Endothelial cell of umbilical vein (primary cell): Measurements from ENCODE around the gene BHLHE41. TPM values are rescaled to one million over a fixed set of nuclear protein-coding genes. Genes with fewer than 3 reads are reported as not detected.

Experiments
- BruUV-seq: library from RNA; stranded (reverse); fragments of 400-500 nt; replicated peaks from 2 replicates; lab custom pipeline; 2021; lab: Mats Ljungman, UMichigan
- CTCF ChIA-PET: fragments of 300-600, 350-600 bp; sonication (Branson Sonifier 250); formaldehyde crosslinking; loops from one replicate; lab custom pipeline; 2021; ENCODE audit warnings: antibody characterized with exemption, inconsistent platforms; lab: Charles Lee
- POLR2A ChIA-PET: fragments of 300-600, 350-600 bp; sonication (Branson Sonifier 250); formaldehyde crosslinking; loops from one replicate; lab custom pipeline; 2021; ENCODE audit warnings: antibody characterized with exemption, inconsistent platforms; lab: Charles Lee
- DNase-seq: peaks from one replicate; pipeline ENCODE4 v3.0.0-alpha.2; 2011; ENCODE audit warnings: low read depth, low spot score
- FAIRE-seq: peaks from 2 replicates; lab custom pipeline; 2011; peaks lifted over from hg19 to GRCh38; lab: Jason Lieb, UNC
- H2AFZ ChIP-seq: 2 replicates; pipeline ENCODE4 v1.6.0; 2012; ENCODE audit warnings: low read depth, low read length, control low read depth, inconsistent platforms
- H3K27ac ChIP-seq: 2 replicates; pipeline ENCODE4 v1.5.1; 2011; ENCODE audit warnings: low read depth, mild to moderate bottlenecking, control low read depth, low read length, moderate library complexity; ENCODE audit not compliant: insufficient read depth
- H3K27me3 ChIP-seq, 2 experiments: 2 replicates each; pipeline versions ENCODE4 v1.6.0 to v1.6.1; 2011; ENCODE audit warnings: low read length in 2 of 2, mixed read lengths in 1 of 2; ENCODE audit not compliant: control insufficient read depth in 2 of 2, insufficient read depth in 2 of 2
- H3K36me3 ChIP-seq, 2 experiments: 2 replicates in 1 of 2; 3 replicates in 1 of 2; pipeline ENCODE4 v1.5.1; 2011; ENCODE audit warnings: low read length in 2 of 2, mild to moderate bottlenecking in 1 of 2, moderate library complexity in 1 of 2; ENCODE audit not compliant: control insufficient read depth in 2 of 2, insufficient read depth in 2 of 2; ENCODE audit errors: extremely low read depth in 1 of 2
- H3K4me1 ChIP-seq: 3 replicates; pipeline ENCODE4 v1.5.1; 2011; ENCODE audit warnings: mild to moderate bottlenecking, low read length; ENCODE audit not compliant: control insufficient read depth, insufficient read depth; ENCODE audit errors: extremely low read depth
- H3K4me2 ChIP-seq: 2 replicates; pipeline ENCODE4 v1.6.1; 2011; ENCODE audit warnings: low read length, control low read depth, mixed read lengths; ENCODE audit not compliant: insufficient read depth
- H3K4me3 ChIP-seq, 3 experiments: fragments of 200-600 bp in 1 of 3; sonication (generic), shearing (Covaris generic) in 1 of 3; replicated peaks in 1 of 3; 2 replicates each; pipeline ENCODE4 v1.5.1; 2011 to 2016; ENCODE audit warnings: control low read depth in 3 of 3, low read length in 3 of 3, mild to moderate bottlenecking in 2 of 3, inconsistent platforms in 1 of 3, low read depth in 1 of 3, moderate library complexity in 1 of 3; ENCODE audit not compliant: insufficient read depth in 1 of 3
- H3K79me2 ChIP-seq: 2 replicates; pipeline ENCODE4 v1.6.0; 2012; ENCODE audit warnings: low read length, inconsistent platforms; ENCODE audit not compliant: control insufficient read depth, insufficient read depth
- H3K9ac ChIP-seq: replicated peaks from 2 replicates; pipeline ENCODE3; 2011; ENCODE audit warnings: low read length, control low read depth; ENCODE audit not compliant: insufficient read depth; ENCODE audit errors: extremely low read depth
- H3K9me1 ChIP-seq: replicated peaks from 3 replicates; pipeline ENCODE4 v1.6.0; 2011; ENCODE audit warnings: mild to moderate bottlenecking, low read length; ENCODE audit not compliant: control insufficient read depth, insufficient read depth; ENCODE audit errors: extremely low read depth
- H3K9me3 ChIP-seq: replicated peaks from 2 replicates; pipeline ENCODE4 v1.5.1; 2012; ENCODE audit warnings: low read length, inconsistent platforms; ENCODE audit not compliant: control insufficient read depth, insufficient read depth
- H4K20me1 ChIP-seq: replicated peaks from 2 replicates; pipeline ENCODE3; 2011; ENCODE audit warnings: mild to moderate bottlenecking, low read length; ENCODE audit not compliant: control insufficient read depth, insufficient read depth; ENCODE audit errors: extremely low read depth
- EZH2 ChIP-seq: IDR thresholded peaks from 2 replicates; pipeline ENCODE4 v1.6.1; 2012; ENCODE audit warnings: borderline replicate concordance, low read depth, mild to moderate bottlenecking, moderate library complexity, low read length, inconsistent platforms; ENCODE audit not compliant: severe bottlenecking
- FOS ChIP-seq: IDR thresholded peaks from 2 replicates; pipeline ENCODE4 v1.6.1; 2011; ENCODE audit warnings: mild to moderate bottlenecking, low read length, moderate library complexity, borderline replicate concordance; ENCODE audit not compliant: insufficient read depth
- GATA2 ChIP-seq: IDR thresholded peaks from 2 replicates; pipeline ENCODE4 v1.7.0; 2011; ENCODE audit warnings: low read depth, mild to moderate bottlenecking, moderate library complexity, mixed read lengths, low read length; ENCODE audit not compliant: insufficient read length, insufficient read depth
- JUN ChIP-seq: IDR thresholded peaks from 2 replicates; pipeline ENCODE4 v1.6.1; 2011; ENCODE audit warnings: borderline replicate concordance, low read depth; ENCODE audit not compliant: insufficient read length, insufficient read depth
- MYC ChIP-seq: IDR thresholded peaks from one replicate; pipeline ENCODE4 v1.6.1; 2011; ENCODE audit warnings: mild to moderate bottlenecking, low read depth, low read length
- POLR2A ChIP-seq: IDR thresholded peaks from 2 replicates; pipeline ENCODE4 v1.6.1; 2012; ENCODE audit warnings: low read depth, mild to moderate bottlenecking, control low read depth, low read length
- POLR2AphosphoS5 ChIP-seq: IDR thresholded peaks from 2 replicates; pipeline ENCODE4 v1.6.1; 2012; ENCODE audit warnings: low read depth, mild to moderate bottlenecking, control low read depth, low read length, moderate library complexity; ENCODE audit not compliant: insufficient read depth
- dilution Hi-C: fragments of 300-500 bp; cut with MboI; formaldehyde crosslinking; loops from one replicate; pipeline ENCODE4 v1.15.0; 2019; ENCODE audit warnings: low sequenced_read_pairs; ENCODE audit not compliant: extremely low pct_ligation_motif_present
- intact Hi-C: fragments of 100-400 bp; cut with micrococcal nuclease; formaldehyde crosslinking; loops from one replicate; pipeline ENCODE4 v1.10.0; 2022
- polyA plus RNA-seq, 4 experiments: library from polyadenylated mRNA; depleted of rRNA in 3 of 4; stranded (reverse) in 3 of 4; unstranded in 1 of 4; fragments of >200 nt; gene quantifications; 2 replicates each; pipeline versions ENCODE4 v1.2.1 to v1.2.3, GENCODE V29; 2011 to 2012; ENCODE audit warnings: missing spikeins in 1 of 4
- total RNA-seq: library from RNA; stranded (reverse); gene quantifications from 2 replicates; pipeline ENCODE4 v1.2.3, GENCODE V29; 2021
- TF ChIP-seq, protein P1 (sequence below): IDR thresholded peaks from 2 replicates; pipeline ENCODE4 v1.6.1; 2011; ENCODE audit not compliant: insufficient read depth, insufficient read length
- TF ChIP-seq, protein P2 (sequence below), 2 donors: IDR thresholded peaks; 1 replicate in 1 of 2; 2 replicates in 1 of 2; pipeline ENCODE4 v1.5.1; 2011; ENCODE audit warnings: low read length in 2 of 2, mild to moderate bottlenecking in 2 of 2, moderate library complexity in 2 of 2, control low read depth in 1 of 2, inconsistent platforms in 1 of 2, low read depth in 1 of 2; ENCODE audit not compliant: insufficient read depth in 1 of 2; ENCODE audit errors: extremely low read depth in 1 of 2

The BHLHE41 gene
- total and polyA plus RNA-seq, 2 donors (not counting 3 experiments of a cell fraction or from before 2014, with no cell fraction given): 0.12 to 0.24 TPM

DNA sequence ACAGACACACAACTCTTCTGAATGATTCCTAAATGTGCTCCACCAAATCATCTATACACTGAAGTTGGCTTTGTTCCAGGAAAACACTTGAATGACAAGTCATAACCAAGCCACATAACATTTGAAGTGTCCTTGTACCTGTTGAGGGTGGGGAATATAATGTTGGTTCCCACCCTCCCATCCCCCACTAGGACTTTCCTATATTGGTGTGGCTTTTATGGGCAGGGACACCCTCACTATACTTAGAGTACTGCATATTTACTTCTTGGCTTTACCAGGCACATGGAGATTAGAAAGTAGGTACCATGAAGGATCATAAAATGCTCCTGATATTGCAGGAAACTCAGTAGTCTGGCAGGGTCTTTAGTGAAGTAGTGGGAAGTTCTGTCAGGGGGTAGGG, 9.7 kb upstream of the BHLHE41 start:
- FAIRE-seq (no peak), DNase-seq (no peak)
- Histone ChIP-seq H3K79me2 (no peaks in the 10 kb centered on the region), H3K36me3 (no peaks in the 10 kb centered on the region), H3K9me3 (no peaks in the 10 kb centered on the region), H3K27me3 (peaks cover 11 to 19% of the 10 kb centered on the region in 2 experiments), H3K9ac (no peak overlapping the region), H2AFZ (no peak overlapping the region), H3K9me1 (no peaks in the 10 kb centered on the region), H3K27ac (no peak overlapping the region), H3K4me3 (no peak overlapping the region), H3K4me1 (no peaks in the 10 kb centered on the region), H3K4me2 (no peak overlapping the region), H4K20me1 (no peaks in the 10 kb centered on the region)
- TF ChIP-seq GATA2: no peak
- no peak for TF ChIP-seq POLR2A
- no peak for TF ChIP-seq MYC
- no peak for TF ChIP-seq EZH2
- TF ChIP-seq POLR2AphosphoS5: no peak
- no peak for TF ChIP-seq JUN
- TF ChIP-seq, protein P1, sequence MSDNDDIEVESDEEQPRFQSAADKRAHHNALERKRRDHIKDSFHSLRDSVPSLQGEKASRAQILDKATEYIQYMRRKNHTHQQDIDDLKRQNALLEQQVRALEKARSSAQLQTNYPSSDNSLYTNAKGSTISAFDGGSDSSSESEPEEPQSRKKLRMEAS: no peak
- no peak for TF ChIP-seq FOS
- TF ChIP-seq, protein P2, sequence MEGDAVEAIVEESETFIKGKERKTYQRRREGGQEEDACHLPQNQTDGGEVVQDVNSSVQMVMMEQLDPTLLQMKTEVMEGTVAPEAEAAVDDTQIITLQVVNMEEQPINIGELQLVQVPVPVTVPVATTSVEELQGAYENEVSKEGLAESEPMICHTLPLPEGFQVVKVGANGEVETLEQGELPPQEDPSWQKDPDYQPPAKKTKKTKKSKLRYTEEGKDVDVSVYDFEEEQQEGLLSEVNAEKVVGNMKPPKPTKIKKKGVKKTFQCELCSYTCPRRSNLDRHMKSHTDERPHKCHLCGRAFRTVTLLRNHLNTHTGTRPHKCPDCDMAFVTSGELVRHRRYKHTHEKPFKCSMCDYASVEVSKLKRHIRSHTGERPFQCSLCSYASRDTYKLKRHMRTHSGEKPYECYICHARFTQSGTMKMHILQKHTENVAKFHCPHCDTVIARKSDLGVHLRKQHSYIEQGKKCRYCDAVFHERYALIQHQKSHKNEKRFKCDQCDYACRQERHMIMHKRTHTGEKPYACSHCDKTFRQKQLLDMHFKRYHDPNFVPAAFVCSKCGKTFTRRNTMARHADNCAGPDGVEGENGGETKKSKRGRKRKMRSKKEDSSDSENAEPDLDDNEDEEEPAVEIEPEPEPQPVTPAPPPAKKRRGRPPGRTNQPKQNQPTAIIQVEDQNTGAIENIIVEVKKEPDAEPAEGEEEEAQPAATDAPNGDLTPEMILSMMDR (IDR thresholded peaks at IDR 0.05; ENCODE audit: extremely low read depth in 1 of 2, insufficient read depth in 1 of 2, low read depth in 1 of 2, low read length in 2 of 2): no peak
- BruUV-seq: no TSS peak
- dilution Hi-C loops: no loop called here
- POLR2A ChIA-PET: no interaction called here
- CTCF ChIA-PET: interaction anchor here (1.4 kb wide), 1 partner anchor 12 kb away, joined by 3 read pairs; no protein-coding TSS in a partner anchor
- intact Hi-C loops: no loop called here
